ENCODE results near the gene WDR45B.
A peak's percentile ranks its signal among the peaks of the same experiment; 100 is the strongest.

The WDR45B gene

DNA sequence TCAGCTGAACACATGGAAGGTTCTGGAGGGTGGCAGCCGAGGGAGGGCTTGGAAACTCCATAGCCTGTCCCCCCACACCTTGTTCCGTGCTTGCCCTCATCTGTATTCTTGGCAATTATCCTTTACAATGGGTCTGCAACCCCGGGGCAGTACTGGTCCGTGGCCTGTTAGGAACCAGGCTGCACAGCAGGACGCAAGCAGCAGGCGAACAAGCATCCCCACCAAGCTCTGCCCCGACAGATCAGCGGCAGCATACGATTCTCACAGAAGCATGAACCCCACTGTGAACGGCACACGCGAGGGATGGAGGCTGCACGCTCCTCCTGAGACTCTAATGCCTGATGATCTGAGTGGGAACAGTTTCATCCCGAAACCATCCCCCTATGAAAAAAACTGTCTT lies 6.2 kb downstream of the WDR45B start:
- CTCF ChIA-PET = interaction anchor here (0.6 to 2.1 kb wide), 3 partner anchors 11 to 33 kb away, joined by 3 to 5 read pairs (median 4); no protein-coding TSS in a partner anchor
- Histone ChIP-seq H3K36me3 (ENCODE audit: control insufficient read depth in 4 of 4, insufficient read depth in 4 of 4, low read length in 3 of 4) (peaks cover 19 to 55% (median 40%) of the 10 kb centered on the region in 4 experiments), H3K4me1 (ENCODE audit: control extremely low read depth in 1 of 4, control insufficient read depth in 4 of 4, insufficient read depth in 4 of 4, low read length in 3 of 4) (peaks cover 4 to 27% (median 19%) of the 10 kb centered on the region in 4 experiments), H3K9me3 (ENCODE audit: control extremely low read depth in 1 of 5, control insufficient read depth in 4 of 5, insufficient read depth in 2 of 5, low read depth in 1 of 5, low read length in 4 of 5) (peaks cover 0 to 9% (median 4%) of the 10 kb centered on the region in 5 experiments), H3K27me3 (replicated peaks in 2 of 5; ENCODE audit: control insufficient read depth in 4 of 5, insufficient read depth in 5 of 5, low read length in 4 of 5) (no peaks in the 10 kb centered on the region), H3K27ac (ENCODE audit: insufficient read depth in 1 of 2, low read depth in 1 of 2, low read length in 2 of 2, poor library complexity in 1 of 2, severe bottlenecking in 2 of 2) (no peak overlapping the region), H3K4me3 (ENCODE audit: control insufficient read depth in 1 of 7, extremely low read depth in 1 of 7, insufficient read depth in 4 of 7, low read depth in 2 of 7, low read length in 6 of 7) (no peak overlapping the region)
- DNase-seq = no peak
- WGBS (ENCODE audit: insufficient coverage) = over 99% methylated on average over 14 of the region's 14 CpGs
- POLR2A ChIA-PET = interaction anchor here (0.6 kb wide), 1 partner anchor 96 kb away, joined by 4 read pairs; no protein-coding TSS in a partner anchor

DNA sequence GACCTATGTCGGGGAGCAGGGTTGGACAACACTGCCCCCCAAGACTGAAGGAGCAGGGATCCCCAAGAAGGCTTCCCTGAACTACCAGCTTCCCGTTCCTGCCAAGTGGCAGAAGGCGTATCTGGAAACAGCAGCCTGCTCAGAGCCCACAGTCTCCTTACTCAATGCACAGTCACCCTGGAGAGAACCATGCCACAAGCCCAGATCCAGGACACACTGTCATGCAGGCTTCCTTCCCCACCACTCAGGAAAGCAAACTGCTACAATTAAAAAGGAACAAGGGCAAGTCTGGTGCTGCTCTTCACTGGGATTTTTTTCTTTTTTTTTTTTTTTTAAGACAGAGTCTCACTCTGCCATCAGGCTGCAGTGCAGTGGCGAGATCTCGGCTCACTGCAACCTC lies 8.2 kb downstream of the WDR45B start:
- Histone ChIP-seq H3K27me3 (replicated peaks in 2 of 5; ENCODE audit: control insufficient read depth in 4 of 5, insufficient read depth in 5 of 5, low read length in 4 of 5) (no peaks in the 10 kb centered on the region), H3K4me1 (ENCODE audit: control extremely low read depth in 1 of 4, control insufficient read depth in 4 of 4, insufficient read depth in 4 of 4, low read length in 3 of 4) (peaks cover 0 to 22% (median 10%) of the 10 kb centered on the region in 4 experiments), H3K4me3 (ENCODE audit: control insufficient read depth in 1 of 7, extremely low read depth in 1 of 7, insufficient read depth in 4 of 7, low read depth in 2 of 7, low read length in 6 of 7) (no peak overlapping the region), H3K36me3 (ENCODE audit: control insufficient read depth in 4 of 4, insufficient read depth in 4 of 4, low read length in 3 of 4) (peaks cover 19 to 64% (median 44%) of the 10 kb centered on the region in 4 experiments), H3K27ac (ENCODE audit: insufficient read depth in 1 of 2, low read depth in 1 of 2, low read length in 2 of 2, poor library complexity in 1 of 2, severe bottlenecking in 2 of 2) (peak overlapping the region in 1 of 2 experiments; percentile 51), H3K9me3 (ENCODE audit: control extremely low read depth in 1 of 5, control insufficient read depth in 4 of 5, insufficient read depth in 2 of 5, low read depth in 1 of 5, low read length in 4 of 5) (peaks cover 0 to 10% (median 5%) of the 10 kb centered on the region in 5 experiments)
- ChIA-PET CTCF (interaction anchor here (1.7 kb wide), 1 partner anchor 11 kb away, joined by 5 read pairs; no protein-coding TSS in a partner anchor), POLR2A (no interaction called here)
- WGBS (ENCODE audit: insufficient coverage) = 28% methylated on average over 5 of the region's 5 CpGs
- DNase-seq = peak; percentile 56 to 91 (median 88)

DNA sequence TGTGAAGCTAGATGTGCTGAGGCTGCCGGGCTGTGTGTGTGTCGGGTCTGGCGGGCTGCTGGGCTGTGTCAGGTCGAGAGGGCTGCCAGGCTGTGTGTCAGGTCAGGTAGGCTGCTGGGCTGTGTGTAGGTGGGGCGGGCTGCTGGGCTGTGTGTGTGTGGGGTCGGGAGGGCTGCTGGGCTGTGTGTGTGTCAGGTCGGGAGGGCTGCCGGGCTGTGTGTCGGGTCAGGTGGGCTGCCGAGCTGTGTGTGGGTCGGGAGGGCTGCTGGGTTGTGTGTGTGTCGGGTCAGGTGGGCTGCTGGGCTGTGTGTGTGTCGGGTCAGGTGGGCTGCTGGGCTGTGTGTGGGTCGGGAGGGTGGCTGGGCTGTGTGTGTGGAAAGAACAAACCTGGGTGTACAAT lies 8.6 kb downstream of the WDR45B start:
- Histone ChIP-seq H3K27me3 (replicated peaks in 2 of 5; ENCODE audit: control insufficient read depth in 4 of 5, insufficient read depth in 5 of 5, low read length in 4 of 5) (no peaks in the 10 kb centered on the region), H3K9me3 (ENCODE audit: control extremely low read depth in 1 of 5, control insufficient read depth in 4 of 5, insufficient read depth in 2 of 5, low read depth in 1 of 5, low read length in 4 of 5) (peaks cover 0 to 10% (median 5%) of the 10 kb centered on the region in 5 experiments), H3K36me3 (ENCODE audit: control insufficient read depth in 4 of 4, insufficient read depth in 4 of 4, low read length in 3 of 4) (peaks cover 21 to 67% (median 45%) of the 10 kb centered on the region in 4 experiments), H3K27ac (ENCODE audit: insufficient read depth in 1 of 2, low read depth in 1 of 2, low read length in 2 of 2, poor library complexity in 1 of 2, severe bottlenecking in 2 of 2) (peak overlapping the region in 1 of 2 experiments; percentile 51), H3K4me3 (ENCODE audit: control insufficient read depth in 1 of 7, extremely low read depth in 1 of 7, insufficient read depth in 4 of 7, low read depth in 2 of 7, low read length in 6 of 7) (no peak overlapping the region), H3K4me1 (ENCODE audit: control extremely low read depth in 1 of 4, control insufficient read depth in 4 of 4, insufficient read depth in 4 of 4, low read length in 3 of 4) (peaks cover 0 to 22% (median 10%) of the 10 kb centered on the region in 4 experiments)
- WGBS (ENCODE audit: insufficient coverage) = 87% methylated on average over 11 of the region's 14 CpGs
- DNase-seq = no peak
- POLR2A ChIA-PET = no interaction called here
- CTCF ChIA-PET = interaction anchor here (1.7 kb wide), 1 partner anchor 10 kb away, joined by 5 read pairs; no protein-coding TSS in a partner anchor

- H3K27me3 ChIP-seq (replicated peaks in 2 of 5; ENCODE audit: control insufficient read depth in 4 of 5, insufficient read depth in 5 of 5, low read length in 4 of 5) = no peaks in the 10 kb centered on the region
- no peak for DNase-seq
- H3K36me3 ChIP-seq (ENCODE audit: control insufficient read depth in 4 of 4, insufficient read depth in 4 of 4, low read length in 3 of 4) = peaks cover 20 to 62% (median 43%) of the 10 kb centered on the region in 4 experiments
- POLR2A ChIA-PET = no interaction called here
- H3K4me3 ChIP-seq (ENCODE audit: control insufficient read depth in 1 of 7, extremely low read depth in 1 of 7, insufficient read depth in 4 of 7, low read depth in 2 of 7, low read length in 6 of 7) = no peak overlapping the region
- CTCF ChIA-PET = interaction anchor here (1.7 kb wide), 1 partner anchor 9 kb away, joined by 5 read pairs; no protein-coding TSS in a partner anchor
- no peak overlapping the region for H3K27ac ChIP-seq (ENCODE audit: insufficient read depth in 1 of 2, low read depth in 1 of 2, low read length in 2 of 2, poor library complexity in 1 of 2, severe bottlenecking in 2 of 2)
- no CpG with 5 or more reads among the region's 5 CpGs for WGBS (ENCODE audit: insufficient coverage)
- peaks cover 0 to 10% (median 5%) of the 10 kb centered on the region in 5 experiments for H3K9me3 ChIP-seq (ENCODE audit: control extremely low read depth in 1 of 5, control insufficient read depth in 4 of 5, insufficient read depth in 2 of 5, low read depth in 1 of 5, low read length in 4 of 5)
- peaks cover 0 to 22% (median 10%) of the 10 kb centered on the region in 4 experiments for H3K4me1 ChIP-seq (ENCODE audit: control extremely low read depth in 1 of 4, control insufficient read depth in 4 of 4, insufficient read depth in 4 of 4, low read length in 3 of 4)
These were observed 10.0 kb downstream of the WDR45B start for GRCh38 chr17:82638183-82638773.

GRCh38 chr17:82636626-82637598 lies 11.3 kb downstream of the WDR45B start:
- Histone ChIP-seq H3K27me3 (replicated peaks in 2 of 5; ENCODE audit: control insufficient read depth in 4 of 5, insufficient read depth in 5 of 5, low read length in 4 of 5) (no peaks in the 10 kb centered on the region), H3K9me3 (ENCODE audit: control extremely low read depth in 1 of 5, control insufficient read depth in 4 of 5, insufficient read depth in 2 of 5, low read depth in 1 of 5, low read length in 4 of 5) (peaks cover 0 to 10% (median 5%) of the 10 kb centered on the region in 5 experiments), H3K4me1 (ENCODE audit: control extremely low read depth in 1 of 4, control insufficient read depth in 4 of 4, insufficient read depth in 4 of 4, low read length in 3 of 4) (peaks cover 0 to 22% (median 10%) of the 10 kb centered on the region in 4 experiments), H3K27ac (ENCODE audit: insufficient read depth in 1 of 2, low read depth in 1 of 2, low read length in 2 of 2, poor library complexity in 1 of 2, severe bottlenecking in 2 of 2) (no peak overlapping the region), H3K36me3 (ENCODE audit: control insufficient read depth in 4 of 4, insufficient read depth in 4 of 4, low read length in 3 of 4) (peaks cover 14 to 61% (median 35%) of the 10 kb centered on the region in 4 experiments), H3K4me3 (ENCODE audit: control insufficient read depth in 1 of 7, extremely low read depth in 1 of 7, insufficient read depth in 4 of 7, low read depth in 2 of 7, low read length in 6 of 7) (no peak overlapping the region)
- CTCF ChIA-PET = interaction anchor here (0.5 kb wide), 1 partner anchor 30 kb away, joined by 3 read pairs; no protein-coding TSS in a partner anchor
- WGBS (ENCODE audit: insufficient coverage) = 97% methylated on average over 12 of the region's 16 CpGs
- DNase-seq = peak in 1 of 3 donors; percentile 21
- POLR2A ChIA-PET = no interaction called here

DNA sequence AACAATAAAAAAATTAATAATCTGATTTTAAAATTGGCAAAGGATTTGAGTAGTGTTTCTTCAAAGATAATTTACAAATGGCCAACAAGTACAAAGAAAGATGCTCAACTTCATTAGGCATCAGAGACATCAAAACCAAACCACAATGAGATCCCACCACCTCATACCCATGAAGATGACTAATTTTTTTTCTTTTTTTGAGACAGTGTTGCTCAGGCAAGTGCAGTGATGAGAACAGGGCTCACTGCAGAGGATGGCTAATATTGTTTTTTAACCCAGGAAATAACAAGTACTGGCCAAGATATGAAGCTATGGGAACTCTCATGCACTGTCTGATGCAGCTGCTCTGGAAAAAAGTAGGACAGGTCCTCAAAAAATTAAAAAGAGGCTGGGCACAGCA lies 14.9 kb downstream of the WDR45B start:
- no peaks in the 10 kb centered on the region for H3K27me3 ChIP-seq (replicated peaks in 2 of 5; ENCODE audit: control insufficient read depth in 4 of 5, insufficient read depth in 5 of 5, low read length in 4 of 5)
- peaks cover 0 to 10% (median 5%) of the 10 kb centered on the region in 5 experiments for H3K9me3 ChIP-seq (ENCODE audit: control extremely low read depth in 1 of 5, control insufficient read depth in 4 of 5, insufficient read depth in 2 of 5, low read depth in 1 of 5, low read length in 4 of 5)
- no peak overlapping the region for H3K4me3 ChIP-seq (ENCODE audit: control insufficient read depth in 1 of 7, extremely low read depth in 1 of 7, insufficient read depth in 4 of 7, low read depth in 2 of 7, low read length in 6 of 7)
- H3K36me3 ChIP-seq (ENCODE audit: control insufficient read depth in 4 of 4, insufficient read depth in 4 of 4, low read length in 3 of 4) = peaks cover 12 to 63% (median 38%) of the 10 kb centered on the region in 4 experiments
- POLR2A ChIA-PET = no interaction called here
- H3K4me1 ChIP-seq (ENCODE audit: control extremely low read depth in 1 of 4, control insufficient read depth in 4 of 4, insufficient read depth in 4 of 4, low read length in 3 of 4) = no peaks in the 10 kb centered on the region
- DNase-seq = no peak
- CTCF ChIA-PET = interaction anchor here (1.1 kb wide), 1 partner anchor 11 kb away, joined by 3 read pairs; no protein-coding TSS in a partner anchor
- H3K27ac ChIP-seq (ENCODE audit: insufficient read depth in 1 of 2, low read depth in 1 of 2, low read length in 2 of 2, poor library complexity in 1 of 2, severe bottlenecking in 2 of 2) = no peak overlapping the region

Measured in common myeloid progenitor, CD34-positive (primary cell).